NCI-H146 treated with DMSO at 0.1 percent for 48 hours (cell line): Measurements from ENCODE around the gene FAT1.

Experiments
- DNase-seq: peaks from one replicate; lab custom pipeline; 2025; ENCODE audit not compliant: unreplicated experiment; lab: John Stamatoyannopoulos, UW

FAT1 gene

GRCh38 chr4:186755550-186756519, 32.2 kb upstream of the FAT1 start:
- DNase-seq = no peak

- no peak for DNase-seq
Observed at GRCh38 chr4:186754976-186755375, 31.3 kb upstream of the FAT1 start.

GRCh38 chr4:186752325-186752724, 28.7 kb upstream of the FAT1 start:
- no peak for DNase-seq

DNA sequence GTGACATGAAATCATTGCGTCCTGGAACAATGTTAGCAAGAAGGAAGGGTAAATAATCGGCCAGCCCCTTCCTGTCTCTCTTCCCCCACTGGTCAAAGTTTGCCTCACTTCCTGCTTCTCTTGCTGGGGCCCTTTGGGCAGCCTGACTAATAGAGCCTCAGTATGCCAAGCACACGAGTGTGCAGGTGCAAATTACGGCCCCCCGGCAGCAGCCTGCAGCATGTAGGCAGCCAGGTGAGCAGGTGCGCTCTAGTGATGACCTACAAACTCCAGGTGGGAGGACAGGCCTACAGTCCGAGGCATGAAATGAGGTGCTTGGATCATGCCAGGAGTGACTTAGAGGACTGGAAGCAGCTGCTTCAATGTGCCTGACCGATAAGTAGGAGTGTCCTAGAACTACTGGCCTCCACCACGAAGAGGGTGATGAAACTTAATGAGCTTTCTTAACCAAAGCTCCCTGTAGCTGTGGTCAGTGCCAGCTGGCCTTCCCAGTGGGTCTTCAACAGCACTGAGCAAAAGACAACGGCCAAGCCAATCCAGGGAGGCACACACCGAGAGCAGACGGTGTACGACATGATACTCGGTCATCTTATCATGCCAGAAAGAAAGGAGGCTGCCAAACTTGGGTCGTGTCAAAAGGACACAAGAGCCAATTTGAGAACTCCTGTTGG, 26.1 kb upstream of the FAT1 start:
- no peak for DNase-seq

GRCh38 chr4:186746581-186746980, 22.9 kb upstream of the FAT1 start:
- no peak for DNase-seq

- no peak for DNase-seq
Observed at GRCh38 chr4:186743261-186743660, 19.6 kb upstream of the FAT1 start.

DNA sequence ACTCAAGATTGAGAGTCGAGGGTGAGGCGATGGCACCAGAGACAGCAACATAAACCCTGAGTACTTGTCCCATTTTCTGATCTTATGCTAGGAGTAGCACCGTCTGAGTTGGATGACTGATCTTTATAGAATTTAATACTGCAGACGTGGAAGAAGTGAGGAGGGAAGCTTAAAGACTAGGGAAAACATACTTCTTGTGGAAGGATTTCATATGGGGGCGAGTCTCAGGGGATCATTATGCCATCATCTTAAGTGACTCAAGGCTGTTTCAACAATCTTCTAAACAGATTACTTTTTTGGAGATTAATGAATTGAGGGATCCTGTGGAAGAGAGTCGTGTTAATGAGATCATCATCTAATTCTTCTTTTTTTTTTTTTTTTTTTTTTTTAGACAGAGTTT, 17.2 kb upstream of the FAT1 start:
- DNase-seq = no peak

DNA sequence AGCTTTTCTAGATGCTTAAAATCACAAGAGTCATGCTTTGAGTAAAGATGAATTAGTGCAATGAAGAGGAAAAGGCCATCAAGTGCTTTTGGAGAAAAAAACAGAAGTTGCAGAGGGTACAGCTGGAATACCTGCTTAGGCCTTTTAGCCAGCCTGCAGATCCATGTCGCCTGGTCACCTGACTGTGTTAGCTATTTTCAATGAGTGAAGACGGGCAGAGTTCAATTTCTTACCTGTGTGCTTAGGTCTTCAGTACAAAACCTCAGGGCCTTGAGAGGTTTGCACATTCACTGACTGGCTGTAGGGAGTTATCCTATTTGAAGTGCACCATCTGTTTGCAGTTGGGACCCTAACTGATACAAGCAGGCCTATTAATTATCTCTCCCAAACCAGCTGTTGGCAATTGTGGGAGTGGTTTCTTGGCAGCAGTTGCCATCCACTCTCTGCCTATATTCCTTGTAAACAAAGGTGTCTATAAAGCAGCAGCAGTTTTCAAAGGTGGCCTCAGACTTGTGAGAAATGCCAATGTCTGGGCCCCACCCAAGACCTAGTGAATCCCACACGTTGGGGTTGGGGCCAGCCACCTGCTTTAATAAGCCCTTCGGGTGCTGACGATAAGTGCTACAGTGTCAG, 16.3 kb upstream of the FAT1 start:
- DNase-seq = no peak

- DNase-seq = no peak
Observed at GRCh38 chr4:186739317-186739716, 15.7 kb upstream of the FAT1 start.

GRCh38 chr4:186738421-186738820, 14.8 kb upstream of the FAT1 start:
- DNase-seq = no peak

DNA sequence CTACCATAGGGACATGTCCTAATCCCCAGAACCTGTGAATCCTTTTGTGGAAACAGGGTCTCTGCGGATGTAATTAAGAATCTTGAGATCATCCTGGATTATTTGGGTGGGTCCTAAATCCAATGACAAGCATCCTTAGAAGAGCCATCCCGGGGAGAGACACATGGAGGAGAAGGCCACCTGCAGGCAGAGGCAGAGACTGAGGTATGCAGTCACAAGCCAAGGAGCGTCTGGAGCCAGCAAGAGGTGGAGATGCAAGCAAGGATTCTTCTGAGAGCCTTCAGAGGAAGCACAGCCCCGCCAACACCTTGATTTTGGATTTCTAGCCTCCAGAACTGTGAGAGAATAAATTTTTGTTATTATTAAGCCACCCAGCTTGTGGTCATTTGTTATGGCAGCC, 13.8 kb upstream of the FAT1 start:
- DNase-seq = no peak

DNA sequence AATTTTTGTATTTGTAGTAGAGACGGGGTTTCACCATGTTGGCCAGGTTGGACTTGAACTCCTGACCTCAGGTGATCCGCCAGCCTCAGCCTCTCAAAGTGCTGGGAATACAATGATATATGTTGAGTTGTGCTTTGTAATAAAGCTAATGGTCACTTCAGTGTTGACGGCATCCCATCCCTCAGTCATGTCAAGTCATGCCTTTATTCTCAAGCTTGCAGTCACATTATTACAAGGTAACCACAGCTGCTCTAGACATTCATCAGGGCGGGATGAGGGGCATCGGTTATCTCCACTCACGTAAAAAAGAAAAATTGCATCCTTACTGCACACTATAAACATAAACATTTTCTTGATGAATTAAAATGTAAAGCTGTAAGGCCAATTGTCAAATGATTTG, 12.8 kb upstream of the FAT1 start:
- DNase-seq = no peak

GRCh38 chr4:186734251-186734650, 10.6 kb upstream of the FAT1 start:
- DNase-seq = no peak

GRCh38 chr4:186733778-186734177, 10.1 kb upstream of the FAT1 start:
- no peak for DNase-seq

DNA sequence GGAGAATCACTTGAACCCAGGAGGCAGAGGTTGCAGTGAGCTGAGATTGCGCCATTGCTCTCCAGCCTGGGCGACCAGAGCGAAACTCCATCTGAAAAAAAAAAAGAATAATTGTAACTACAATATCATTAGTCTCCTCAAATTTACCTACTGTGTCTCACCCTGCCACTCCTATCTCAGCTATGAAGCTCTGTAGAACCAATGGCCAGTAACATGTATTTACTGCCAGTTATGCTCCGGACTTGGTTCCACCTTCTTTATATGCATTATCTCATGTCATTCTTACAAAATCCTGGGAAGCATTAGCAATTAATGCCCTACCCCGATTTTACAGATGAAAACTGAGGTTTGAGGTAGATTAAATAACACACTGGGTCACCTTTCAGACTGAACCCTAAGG, 7.0 kb upstream of the FAT1 start:
- no peak for DNase-seq

DNA sequence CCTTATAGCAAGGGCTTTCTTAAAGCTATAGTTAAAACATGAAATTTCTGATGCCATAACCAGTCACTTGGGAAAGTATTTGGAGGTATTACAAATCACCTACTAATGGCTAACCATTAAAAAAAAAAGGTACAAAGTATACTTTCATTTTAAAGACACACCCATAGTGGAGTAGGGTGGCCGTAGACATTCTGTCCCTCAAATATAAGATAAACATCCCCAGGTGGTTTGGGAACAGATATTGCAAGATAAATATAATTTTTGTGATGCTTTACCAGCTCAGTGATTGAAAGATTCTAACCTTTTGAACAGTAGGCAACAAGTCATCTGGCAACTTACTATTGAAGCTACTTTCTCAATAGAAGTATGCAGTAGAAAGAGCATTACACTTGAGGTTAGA, 6.2 kb upstream of the FAT1 start:
- no peak for DNase-seq

DNA sequence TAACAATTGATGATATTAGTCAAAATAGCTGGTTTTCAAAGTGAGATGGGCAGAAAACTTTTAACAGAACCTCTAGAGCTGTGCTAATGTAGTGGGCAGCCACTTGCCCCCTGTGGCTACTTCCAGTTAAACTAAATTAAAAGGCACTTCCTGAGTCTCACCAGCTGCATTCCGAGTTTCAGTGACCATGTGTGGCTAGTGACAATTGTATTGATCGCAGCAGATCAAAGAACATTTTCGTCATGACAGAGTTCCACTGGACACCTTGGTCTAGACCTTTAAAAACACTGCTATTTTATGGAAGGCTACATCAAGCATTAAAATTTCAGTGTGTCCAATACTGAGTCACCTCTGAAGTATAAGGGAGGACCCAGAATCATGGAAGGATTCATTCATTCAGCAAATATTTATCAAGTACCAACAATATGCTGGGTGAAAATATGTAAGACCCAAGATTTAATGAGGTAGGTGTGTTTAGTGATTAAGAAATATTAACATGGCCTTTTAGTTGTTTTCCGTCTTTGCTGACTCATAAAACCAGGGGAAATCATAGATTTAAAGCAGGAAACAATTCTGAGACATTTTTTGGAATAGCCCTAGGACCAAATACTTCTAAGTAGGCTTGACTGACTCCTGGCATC, 5.1 kb upstream of the FAT1 start:
- no peak for DNase-seq

- no peak for DNase-seq
Observed at GRCh38 chr4:186727977-186728519, 4.4 kb upstream of the FAT1 start.

- no peak for DNase-seq
Observed at GRCh38 chr4:186727169-186727976, 3.7 kb upstream of the FAT1 start.

GRCh38 chr4:186726426-186727168, 2.9 kb upstream of the FAT1 start:
- DNase-seq = no peak
